ENCODE measurements around the gene RNPS1.

The RNPS1 gene, protein sequence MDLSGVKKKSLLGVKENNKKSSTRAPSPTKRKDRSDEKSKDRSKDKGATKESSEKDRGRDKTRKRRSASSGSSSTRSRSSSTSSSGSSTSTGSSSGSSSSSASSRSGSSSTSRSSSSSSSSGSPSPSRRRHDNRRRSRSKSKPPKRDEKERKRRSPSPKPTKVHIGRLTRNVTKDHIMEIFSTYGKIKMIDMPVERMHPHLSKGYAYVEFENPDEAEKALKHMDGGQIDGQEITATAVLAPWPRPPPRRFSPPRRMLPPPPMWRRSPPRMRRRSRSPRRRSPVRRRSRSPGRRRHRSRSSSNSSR

DNA sequence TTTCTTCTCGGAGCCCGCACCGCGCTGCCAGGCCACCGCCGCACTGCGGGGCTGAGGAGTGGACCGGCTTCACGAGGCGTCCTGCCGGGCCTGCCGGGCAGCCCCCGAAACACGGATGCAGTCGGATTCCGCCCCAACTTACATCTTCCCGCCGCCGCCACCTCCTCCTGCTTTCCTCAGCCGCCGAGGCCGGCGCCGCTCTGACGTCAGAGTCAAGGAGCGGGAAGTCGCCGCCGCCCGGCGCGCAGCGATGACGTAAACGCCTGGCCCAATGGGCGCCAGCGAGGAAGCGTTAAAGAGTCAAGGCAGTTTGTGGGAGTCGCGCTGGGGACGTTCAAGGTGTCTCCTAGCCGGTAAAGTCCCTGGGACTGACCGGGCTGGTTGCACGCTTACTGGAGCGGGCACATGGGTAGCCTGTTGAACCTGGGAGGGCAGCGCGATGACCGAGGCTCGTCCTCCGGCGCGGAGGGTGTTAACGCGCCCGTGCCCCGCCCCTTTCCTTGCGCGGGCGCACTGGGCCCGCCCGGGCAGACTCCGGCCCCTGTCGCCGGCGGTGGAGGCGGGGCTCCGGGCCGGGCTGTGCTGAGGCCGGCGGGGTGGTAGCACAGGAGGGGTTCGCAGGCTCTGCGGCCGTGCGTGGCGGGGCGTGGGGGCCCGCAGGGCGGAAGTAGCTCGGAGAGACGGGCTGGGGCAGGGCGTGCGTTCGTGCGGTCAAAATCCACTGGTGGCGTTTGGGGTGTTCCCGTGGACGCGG is at the start of gene RNPS1:
Gene RNPS1 (minus strand): TSS at position 214 of the 754 bp plus-strand sequence. CDS start 3,483 bp downstream, outside the sequence.
- peak; percentile 94 for DNase-seq

DNA sequence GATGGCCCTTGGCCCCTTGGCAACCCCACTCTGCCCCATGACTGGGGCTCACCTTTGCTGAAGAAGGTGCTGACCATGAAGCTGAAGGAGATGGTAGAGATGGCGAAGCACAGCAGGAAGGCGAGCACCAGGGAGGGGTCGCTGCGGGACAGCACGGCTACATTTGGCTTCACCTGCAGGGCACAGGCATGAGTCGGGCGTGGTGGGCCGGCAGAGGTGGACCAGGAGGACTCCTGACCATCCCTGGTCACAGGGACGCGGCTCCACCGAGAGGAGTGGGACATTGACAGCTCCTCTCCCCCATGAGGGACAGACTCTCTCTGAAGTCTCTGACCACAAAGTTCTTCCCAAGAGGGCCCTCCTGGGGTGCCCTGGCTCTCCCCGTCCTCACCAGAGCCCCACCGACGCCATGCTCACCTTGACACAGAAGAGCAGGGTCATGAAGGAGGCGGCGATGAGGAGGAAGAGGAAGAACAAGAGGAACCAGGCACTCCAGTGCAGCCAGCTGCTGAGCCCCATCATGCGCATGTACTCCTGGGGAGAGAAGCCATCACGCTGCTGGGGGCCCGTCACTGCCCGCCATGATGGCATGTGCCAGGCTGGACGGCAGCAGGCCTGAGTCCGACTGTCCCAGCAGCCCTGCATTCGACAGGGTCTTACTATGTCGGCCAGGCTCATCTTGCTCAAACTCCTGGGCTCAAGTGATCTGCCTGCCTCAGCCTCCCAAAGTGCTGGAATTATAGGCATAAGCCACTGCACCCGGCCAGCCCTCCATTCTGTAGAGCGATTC is 49.5 kb upstream of the RNPS1 start:
- DNase-seq = no peak

DNA sequence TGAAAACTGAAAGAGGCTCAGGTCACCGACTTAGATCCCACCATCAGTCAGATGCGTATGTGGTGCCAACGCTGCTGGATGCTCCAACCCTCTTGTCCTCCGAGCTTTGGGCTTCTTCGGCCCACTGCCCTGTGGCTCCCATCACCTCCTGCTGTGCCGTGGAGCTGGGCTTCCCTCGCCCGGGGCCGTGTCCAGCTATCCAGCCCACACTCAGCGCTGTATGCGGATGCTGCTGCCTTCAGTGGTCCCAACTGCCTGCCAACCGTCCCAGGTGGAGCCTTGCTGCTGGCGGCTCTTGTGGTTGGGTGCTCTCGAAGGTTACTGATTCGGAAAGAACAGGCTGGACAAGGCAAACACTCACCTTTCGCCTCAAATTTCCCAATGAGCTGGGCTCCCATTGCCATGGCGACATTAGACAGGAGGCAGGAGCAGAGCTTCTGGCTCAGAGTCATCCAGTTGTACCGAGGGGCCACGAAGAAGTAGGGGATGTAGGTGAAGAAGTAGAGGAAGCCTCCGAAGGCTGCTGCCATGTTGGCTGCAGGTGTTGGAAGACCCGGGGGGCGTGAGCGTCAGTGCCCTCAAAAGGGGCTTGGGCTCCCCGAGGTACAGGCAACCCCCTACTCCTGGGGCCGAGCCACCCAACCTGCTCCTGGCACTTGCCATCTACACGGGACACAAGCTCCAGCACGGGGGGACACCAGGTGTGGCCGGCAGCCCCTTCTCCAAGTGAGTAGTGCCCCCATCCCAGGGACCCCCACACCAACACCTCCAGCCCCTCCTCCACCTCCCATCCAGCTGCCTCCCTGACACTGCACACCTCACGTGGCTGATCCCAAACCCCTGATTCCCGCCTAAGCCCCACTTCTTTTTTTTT is 40.4 kb upstream of the RNPS1 start:
- DNase-seq = no peak

DNA sequence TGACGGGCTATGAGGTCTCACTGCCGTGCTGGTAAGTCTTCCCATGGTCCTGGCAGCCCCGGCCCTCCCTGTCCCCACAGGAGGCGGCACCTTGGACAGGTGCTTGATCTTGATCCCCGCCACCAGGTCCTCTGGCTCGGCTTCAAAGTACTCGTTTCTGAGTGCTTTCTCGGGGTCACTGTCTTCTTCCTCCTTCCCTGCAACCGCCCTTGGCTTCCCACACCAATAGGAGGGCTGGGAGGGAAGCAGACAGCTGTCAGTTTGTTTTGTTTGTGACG is 31.9 kb upstream of the RNPS1 start:
- no peak for DNase-seq

DNA sequence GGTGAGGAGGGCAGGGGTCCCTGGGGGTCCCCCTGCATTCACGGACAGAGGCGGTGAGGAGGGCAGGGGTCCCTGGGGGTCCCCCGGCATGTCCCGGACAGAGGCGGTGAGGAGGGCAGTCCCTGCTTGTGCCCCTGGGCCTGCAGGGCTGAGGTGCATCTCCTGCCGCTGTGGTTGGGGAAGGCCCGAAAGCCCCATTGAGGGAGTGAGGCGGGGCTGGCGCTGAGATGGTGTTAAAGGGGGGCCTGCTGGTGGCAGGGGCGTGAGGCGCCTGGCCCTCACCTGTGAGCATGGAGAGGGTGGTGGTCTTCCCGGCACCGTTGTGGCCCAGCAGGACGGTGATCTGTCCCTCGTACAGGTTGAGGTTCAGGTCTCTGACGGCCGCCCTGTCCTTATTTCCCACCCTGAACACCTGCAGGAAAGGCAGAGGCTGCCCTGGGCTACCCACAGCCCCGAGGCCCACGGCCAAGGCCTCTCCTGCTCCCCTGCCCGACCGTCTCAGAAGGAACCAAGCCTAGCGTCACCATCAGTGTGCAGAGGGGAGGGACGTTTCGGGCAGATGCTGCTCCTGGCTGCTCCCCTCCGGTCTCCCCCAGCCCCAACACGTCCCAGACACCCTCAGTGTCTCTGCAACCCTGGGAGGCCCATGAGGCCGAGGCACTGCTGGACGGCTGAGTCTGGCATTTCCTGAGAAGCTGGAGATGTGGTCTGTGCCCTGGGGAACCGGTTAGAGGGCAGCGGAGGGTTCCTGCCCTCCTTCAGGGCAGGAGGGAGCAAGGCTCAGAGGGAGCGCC is 31.4 kb upstream of the RNPS1 start:
- no peak for DNase-seq

DNA sequence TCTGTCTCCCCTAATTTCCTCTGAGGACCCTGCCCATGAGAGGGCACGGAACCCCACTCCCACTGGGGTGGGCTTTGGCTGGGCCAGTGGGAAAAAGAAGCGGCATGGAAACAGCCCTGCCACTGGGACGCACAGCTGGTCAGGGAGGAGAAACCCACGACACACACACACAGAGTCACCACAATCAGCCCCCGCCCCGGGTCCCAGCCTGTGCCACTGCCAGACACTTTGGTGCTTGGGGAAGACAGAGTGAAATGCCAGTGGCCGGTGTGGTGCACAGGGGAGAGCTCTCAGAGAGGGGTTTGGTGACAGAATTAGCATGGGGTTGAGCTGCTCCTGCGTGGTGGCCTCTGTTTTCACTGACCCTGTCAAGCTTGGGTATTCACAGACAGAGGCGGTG is 30.7 kb upstream of the RNPS1 start:
- no peak for DNase-seq

DNA sequence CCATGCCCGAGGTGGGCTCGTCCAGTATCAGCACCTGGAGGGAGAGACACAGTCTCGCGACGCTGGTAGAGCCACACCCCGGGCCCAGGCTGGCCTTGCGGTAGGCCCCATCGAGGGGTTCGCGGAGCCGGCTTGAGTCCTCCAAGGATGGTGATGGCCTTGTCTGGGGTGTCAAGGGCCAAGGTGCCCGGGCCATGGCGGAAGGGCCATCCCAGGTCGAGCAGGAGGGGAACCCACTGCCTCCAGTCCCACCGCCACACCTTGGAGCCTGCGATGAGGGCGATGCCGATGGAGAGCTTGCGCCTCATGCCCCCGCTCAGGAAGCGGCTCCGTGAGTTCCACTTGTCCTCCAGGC is 29.6 kb upstream of the RNPS1 start:
- DNase-seq = no peak

DNA sequence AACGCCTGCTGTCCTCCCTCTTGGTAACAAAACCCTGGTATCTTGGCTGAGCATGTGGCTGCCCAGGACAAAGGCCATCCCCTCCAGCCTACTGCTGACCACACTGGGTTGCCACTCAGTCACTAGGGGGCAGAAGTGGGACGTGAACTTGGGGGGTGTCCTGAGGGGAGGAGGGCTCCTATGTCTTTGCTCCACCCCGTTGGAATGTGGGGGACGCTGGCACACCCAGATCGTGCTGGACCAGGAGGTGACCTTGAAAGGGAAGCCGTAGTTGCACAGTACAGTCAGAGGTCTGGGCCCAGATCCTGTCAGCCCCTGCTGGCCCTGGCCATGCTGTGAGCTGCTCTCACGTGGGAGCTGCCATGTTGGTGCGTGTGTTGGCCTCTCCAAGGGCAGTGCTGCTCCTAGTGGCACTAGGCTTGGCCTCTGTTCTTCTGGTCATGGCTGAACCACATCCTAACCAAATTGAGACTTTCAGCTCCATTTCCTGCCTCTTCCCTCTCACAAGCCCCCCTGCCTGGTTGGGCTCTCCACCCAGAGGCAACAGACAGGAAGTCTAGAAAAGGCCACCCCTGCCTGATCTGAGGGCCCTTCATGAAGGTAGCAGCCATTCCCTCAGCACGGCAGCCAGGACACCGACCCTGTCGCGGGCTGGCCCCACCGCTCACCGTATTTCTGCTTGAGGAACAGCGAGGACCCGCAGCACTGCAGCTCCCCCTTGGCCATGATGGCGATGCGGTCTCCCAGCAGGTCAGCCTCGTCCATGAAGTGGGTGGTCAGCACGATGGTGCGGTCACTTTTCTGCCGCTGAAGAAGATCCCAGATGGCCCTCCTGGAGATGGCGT is 29.0 kb upstream of the RNPS1 start:
- DNase-seq = no peak

DNA sequence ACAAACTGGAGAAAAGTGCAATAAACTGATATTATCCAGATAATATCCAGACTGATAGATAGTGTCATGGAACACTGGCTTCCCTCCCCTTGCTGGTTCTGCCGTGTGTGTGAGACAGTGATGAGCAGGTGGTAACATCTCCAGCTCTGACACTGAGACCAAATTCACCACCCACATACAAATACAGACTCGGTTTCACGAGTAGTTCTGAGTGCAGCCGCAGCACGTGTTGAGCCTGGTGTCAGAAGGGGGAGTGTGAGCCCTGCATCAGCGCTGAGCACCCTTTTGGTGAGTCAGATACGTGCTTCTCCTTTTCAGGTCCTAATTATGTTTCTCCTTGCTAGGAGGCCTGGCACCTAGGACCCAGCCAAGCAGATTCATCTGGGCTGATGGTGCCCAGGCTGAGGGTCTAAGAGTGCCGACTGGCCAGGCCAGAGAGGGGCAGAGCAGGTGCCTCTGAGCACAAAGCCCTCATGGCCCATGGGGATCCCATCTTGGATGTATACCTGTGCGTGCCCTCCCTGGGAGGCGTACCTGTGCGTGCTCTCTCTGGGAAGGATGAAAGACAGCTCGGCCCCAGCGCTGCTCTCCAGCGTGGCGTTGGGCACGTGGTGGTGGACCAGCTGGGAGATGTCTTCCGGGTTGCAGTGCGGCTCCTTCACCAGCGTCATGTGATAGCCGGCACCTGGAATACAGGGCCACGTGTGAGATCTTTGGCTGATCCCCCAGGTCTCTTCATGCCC is 27.3 kb upstream of the RNPS1 start:
- DNase-seq = no peak

DNA sequence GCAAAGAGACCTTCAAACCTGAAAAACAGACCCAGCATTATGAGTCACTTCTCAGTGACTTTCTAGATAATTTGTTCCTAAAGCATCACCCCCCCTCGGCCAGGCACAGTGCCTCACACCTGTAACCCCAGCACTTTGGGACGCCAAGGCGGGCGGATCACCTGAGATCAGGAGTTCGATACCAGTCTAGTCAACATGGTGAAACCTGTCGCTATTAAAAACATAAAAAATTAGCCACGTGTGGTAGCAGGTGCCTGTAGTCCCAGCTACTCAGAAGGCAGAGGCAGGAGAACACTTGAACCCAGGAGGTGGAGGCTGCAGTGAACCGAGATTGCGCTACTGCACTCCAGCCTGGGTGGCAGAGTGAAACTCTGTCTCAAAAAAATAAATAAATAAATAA is 24.3 kb upstream of the RNPS1 start:
- DNase-seq = no peak

DNA sequence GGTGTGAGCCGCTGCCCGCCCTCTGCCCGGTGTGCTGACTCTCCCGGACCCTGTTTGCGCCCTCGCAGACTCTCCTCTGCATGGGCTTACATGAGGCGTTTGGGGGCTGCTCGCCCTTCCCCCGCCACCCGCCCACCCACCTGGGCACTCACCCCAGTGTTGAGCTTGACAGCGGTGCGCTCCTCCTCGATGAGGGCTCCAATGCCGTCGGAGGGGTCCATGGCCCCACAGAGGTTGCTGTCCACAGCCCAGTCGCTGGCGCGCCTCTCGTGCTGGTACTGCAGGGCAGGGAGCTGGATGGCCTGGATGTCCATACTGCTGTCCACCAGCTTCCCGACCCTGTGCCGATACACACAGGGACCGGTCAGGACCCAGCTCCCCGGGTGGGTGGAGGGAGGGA is 21.4 kb upstream of the RNPS1 start:
- DNase-seq = no peak

DNA sequence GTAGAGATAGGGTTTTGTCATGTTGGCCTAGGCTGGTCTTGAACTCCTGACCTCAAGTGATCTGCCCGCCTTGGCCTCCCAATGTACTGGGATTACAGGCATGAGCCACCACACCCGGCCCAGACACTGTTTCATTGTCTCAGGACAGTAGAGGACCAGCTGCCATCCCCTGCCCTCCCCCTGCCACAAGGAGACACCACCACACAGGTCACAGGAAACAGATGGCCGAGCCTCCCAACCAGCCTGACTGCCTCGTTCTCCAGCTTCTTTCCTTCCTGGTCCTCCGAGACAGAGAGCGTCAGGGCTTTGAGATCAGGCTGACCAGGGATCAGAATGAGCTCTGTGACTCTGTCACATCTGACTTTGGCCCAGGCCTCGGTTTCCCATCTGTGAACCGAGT is 20.8 kb upstream of the RNPS1 start:
- DNase-seq = no peak

DNA sequence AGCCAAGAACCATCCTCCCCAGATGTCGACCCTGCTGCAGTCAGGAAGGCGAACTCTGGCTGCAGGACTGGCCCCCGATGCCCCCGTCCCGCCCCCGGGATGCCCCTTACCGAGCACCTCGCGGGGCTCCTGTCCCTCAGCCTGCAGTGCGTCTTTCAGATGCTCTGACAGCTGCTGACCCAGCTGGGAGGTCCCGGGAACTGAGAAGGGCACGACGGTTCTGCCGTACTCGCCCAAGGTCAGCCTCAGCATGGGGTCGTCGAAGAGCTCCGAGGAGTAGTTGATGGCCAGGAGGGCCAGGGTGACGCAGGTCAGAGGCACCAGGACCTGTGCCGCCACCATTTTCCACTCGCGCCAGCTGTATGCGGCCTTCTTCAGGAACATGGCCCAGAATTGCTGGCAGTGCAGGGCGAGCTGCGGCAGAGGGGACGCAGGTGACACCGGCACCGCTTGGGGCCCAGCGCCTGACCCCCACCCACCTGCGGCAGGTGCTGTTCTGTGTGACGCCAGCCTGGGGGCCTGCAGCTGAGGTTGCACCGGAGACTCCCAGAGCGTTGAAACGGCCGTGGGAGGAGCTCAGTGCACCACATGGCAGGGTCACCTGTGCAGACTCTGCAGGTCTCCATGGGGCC is 20.1 kb upstream of the RNPS1 start:
- DNase-seq = no peak

DNA sequence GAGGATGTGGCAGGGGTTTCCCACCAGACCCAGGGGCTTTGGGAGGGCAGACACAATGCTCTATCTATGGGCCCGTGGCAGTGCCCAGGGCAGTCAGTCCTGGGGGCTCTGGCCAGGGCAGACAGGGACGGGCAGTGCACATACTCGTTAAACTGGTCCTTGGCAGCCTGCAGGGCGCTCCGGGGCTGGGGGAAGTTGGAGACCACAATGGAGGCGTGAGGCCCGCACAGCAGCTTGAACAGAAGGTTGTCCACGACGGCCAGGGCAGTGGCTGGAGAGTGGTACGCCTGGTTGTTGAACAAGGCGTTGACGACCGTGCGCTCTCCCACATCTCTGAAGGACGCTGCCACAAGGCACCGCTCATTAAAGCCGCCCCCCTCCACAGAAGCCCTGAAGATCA is 18.6 kb upstream of the RNPS1 start:
- DNase-seq = no peak

DNA sequence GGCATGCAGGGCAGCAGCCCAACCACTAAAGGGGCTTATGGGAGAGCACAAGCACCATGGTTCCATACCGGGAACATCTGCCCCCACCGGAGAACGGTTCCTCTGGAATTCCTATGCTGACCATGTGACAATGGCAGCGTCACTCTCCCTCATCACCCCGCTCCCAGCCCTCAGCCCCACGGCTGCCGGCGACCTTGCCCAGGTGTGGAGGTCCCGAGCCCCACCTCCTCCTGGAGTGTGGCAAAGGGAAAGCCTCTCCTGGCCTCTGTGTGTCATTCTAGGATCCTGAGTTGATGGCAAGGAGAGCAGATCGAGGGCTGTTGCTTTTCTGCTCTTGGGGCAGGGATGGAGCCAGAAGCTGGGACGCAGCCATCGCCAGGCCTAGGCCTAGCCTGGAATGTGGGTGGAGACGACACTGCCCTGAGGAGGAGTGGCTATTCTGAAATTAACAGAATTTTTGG is 17.8 kb upstream of the RNPS1 start:
- DNase-seq = no peak

DNA sequence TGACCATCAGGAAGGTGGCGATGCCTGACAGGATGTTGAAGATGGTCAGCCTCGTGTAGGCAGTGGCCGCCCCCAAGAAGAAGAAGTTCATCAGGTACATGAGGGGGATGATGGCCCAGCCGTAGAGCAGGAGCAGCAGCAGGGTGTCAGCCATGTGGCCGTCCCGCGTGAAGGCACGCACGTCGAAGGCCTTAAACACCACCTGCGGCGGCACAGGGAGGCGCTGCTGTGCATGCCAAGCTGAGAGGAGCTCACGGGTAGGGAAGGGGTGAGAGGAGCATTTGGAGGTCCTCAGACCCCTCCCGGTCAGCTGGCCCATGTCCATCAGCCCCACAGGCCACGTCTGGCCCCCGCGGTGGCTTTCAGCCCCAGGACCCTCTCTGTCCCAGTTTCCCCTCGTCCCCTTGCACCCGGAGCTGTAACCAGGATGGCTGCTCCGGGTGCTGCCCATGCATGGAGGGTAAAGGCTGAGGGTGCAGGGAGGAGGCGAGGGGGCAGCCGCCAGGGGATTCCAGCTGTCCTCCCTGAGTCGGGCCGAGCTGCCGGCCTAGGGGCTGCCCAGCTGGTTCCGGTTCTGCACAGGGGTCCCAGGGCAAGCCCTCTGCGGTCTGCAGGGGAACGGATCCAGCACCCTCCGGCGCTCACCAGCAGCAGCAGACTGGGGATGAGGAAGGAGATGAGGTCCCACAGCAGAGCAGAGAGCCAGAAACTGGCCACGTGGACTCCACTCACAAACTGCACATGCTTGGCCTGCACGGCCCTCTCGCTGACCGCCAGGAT is 17.1 kb upstream of the RNPS1 start:
- DNase-seq = no peak

DNA sequence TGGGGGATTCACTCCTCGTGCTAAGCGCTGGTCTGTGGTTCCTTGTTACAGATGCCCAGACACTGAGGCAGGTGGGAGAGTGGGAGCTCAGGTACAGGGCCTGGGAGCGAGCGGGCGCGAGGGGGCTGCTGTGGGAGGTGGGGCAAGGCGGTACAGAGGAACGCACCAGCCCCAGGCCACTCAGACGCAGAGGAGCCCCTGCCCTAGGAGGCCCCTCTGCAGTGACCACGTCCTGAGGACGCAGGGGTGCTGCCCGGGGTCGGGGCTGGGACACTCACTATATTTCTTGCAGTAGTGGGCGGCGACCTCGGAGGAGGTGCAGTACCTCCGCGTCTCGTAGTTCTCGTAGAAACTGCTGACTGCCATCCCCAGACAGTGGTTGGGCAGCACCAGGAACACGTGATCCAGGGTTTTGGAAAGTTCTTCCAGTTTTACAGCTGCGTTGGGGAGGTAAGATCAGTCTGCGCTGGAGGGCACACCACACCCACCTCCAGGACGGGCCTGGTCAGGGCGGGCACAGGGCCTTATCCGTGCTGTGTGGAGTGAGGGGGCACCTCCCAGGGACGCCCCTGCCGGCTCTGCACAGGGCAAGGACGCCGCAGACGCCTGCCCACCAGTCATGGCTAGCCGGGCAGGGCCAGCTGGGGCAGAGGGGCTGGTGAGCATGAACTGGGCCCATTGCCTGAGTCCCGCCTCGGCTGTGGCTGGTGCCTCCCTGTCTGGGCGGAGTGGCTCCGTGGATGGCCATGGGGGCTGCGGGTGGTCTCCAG is 16.3 kb upstream of the RNPS1 start:
- DNase-seq = no peak

DNA sequence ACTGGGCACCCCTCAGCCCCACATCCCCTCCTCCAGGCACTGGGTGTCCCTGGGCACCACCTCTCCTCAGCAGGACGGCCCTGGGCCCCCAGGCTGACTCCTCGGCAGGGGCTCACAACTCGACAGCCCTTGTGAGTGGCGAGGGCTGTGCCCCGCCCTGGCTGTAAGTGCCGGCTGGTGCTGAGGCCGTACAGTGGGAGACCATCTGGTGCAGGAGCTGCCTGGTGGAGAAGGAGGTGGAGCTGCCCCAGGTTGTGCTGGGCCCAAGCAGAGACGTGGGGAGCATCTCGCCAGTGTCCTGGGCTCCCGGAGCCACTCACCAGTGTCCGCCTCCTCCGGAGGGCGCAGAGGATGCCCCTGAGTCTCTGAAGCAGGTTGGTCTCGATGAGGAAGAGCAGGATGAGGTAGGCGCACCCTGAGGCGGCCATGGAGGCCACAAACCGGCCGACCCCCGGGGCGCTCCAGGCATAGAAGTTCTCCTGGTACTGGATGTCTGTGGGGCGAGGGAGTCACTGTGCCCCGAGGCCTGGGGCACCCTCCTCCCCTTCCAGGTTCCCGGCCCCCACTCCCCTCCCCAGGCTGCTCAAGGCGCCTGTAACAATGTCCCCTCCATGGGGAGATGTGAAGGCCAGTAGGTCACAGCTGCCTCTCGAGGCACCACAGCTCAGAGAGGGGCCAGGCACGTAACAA is 15.1 kb upstream of the RNPS1 start:
- no peak for DNase-seq
